GM23248 (cell line): ENCODE data around the gene TRMT1.

Experiments
- EZH2 ChIP-seq: fragments of 200-600 bp; sonication (generic); IDR thresholded peaks from 2 replicates; pipeline ENCODE4 v1.6.1; 2018; ENCODE audit warnings: antibody characterized with exemption, mild to moderate bottlenecking; ENCODE audit not compliant: insufficient read depth, poor library complexity, severe bottlenecking
- EZH2phosphoT487 ChIP-seq: fragments of 200-600 bp; sonication (generic); IDR thresholded peaks from 2 replicates; pipeline ENCODE4 v1.6.1; 2018; ENCODE audit warnings: antibody characterized with exemption, moderate library complexity, mild to moderate bottlenecking, low read depth; ENCODE audit not compliant: insufficient read depth

DNA sequence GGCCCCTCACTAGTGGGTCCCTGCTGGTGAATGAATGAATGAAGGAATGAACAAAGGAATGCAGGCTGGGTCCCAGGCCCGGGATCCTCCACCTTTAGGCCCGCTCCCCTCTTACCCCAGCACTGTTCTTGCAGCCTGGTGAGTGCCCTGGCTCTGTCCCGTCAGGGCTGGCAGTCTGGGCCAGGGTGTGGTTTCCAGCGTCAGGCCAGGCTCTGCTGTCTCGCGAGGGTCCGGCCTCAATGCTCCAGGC, 14.2 kb downstream of the TRMT1 start:
- TF ChIP-seq EZH2, result no peak
- TF ChIP-seq EZH2phosphoT487, result no peak
